Measurements from ENCODE around the gene ENTPD7.
"Not testable (repeated sequence)": the region's sequence is repeated elsewhere in the genome, so short reads cannot be mapped to it uniquely, and the experiment has no call there.

ENTPD7 gene

GRCh38 chr10:99733366-99733765 is 74.1 kb downstream of the ENTPD7 start:
- H3K36me3 ChIP-seq (ENCODE audit: insufficient read depth, low read length): peaks cover 7% of the 10 kb centered on the region; the same call in 1 of the 2 replicates
- H3K4me1 ChIP-seq (ENCODE audit: insufficient read depth, low read length): no peaks in the 10 kb centered on the region
- H3K9me3 ChIP-seq (ENCODE audit: control insufficient read depth, insufficient read depth, low read length): no peaks in the 10 kb centered on the region
- no peak overlapping the region for H3K9ac ChIP-seq (ENCODE audit: low read depth, low read length)

- H3K4me1 ChIP-seq (ENCODE audit: insufficient read depth, low read length); H3K36me3 ChIP-seq (ENCODE audit: insufficient read depth, low read length); H3K9me3 ChIP-seq (ENCODE audit: control insufficient read depth, insufficient read depth, low read length); H3K9ac ChIP-seq (ENCODE audit: low read depth, low read length): not testable (repeated sequence)
These were observed 74.8 kb downstream of the ENTPD7 start for GRCh38 chr10:99734111-99734510.

GRCh38 chr10:99740260-99740659 is 81.0 kb downstream of the ENTPD7 start:
- H3K4me1 ChIP-seq (ENCODE audit: insufficient read depth, low read length): no peaks in the 10 kb centered on the region
- H3K9ac ChIP-seq (ENCODE audit: low read depth, low read length): no peak overlapping the region
- H3K36me3 ChIP-seq (ENCODE audit: insufficient read depth, low read length): peaks cover 15% of the 10 kb centered on the region
- peaks cover 6% of the 10 kb centered on the region; the same call in 1 of the 2 replicates for H3K9me3 ChIP-seq (ENCODE audit: control insufficient read depth, insufficient read depth, low read length)

GRCh38 chr10:99740933-99741559 is 81.7 kb downstream of the ENTPD7 start:
- H3K4me1 ChIP-seq (ENCODE audit: insufficient read depth, low read length): no peaks in the 10 kb centered on the region
- H3K36me3 ChIP-seq (ENCODE audit: insufficient read depth, low read length): peaks cover 14% of the 10 kb centered on the region
- no peak overlapping the region for H3K9ac ChIP-seq (ENCODE audit: low read depth, low read length)
- H3K9me3 ChIP-seq (ENCODE audit: control insufficient read depth, insufficient read depth, low read length): peaks cover 6% of the 10 kb centered on the region; the same call in 1 of the 2 replicates

GRCh38 chr10:99742254-99742653 is 82.9 kb downstream of the ENTPD7 start:
- Histone ChIP-seq H3K9ac (ENCODE audit: low read depth, low read length) (no peak overlapping the region), H3K36me3 (ENCODE audit: insufficient read depth, low read length) (peaks cover 10% of the 10 kb centered on the region)

GRCh38 chr10:99742701-99743100 is 83.4 kb downstream of the ENTPD7 start:
- Histone ChIP-seq H3K36me3 (ENCODE audit: insufficient read depth, low read length) (peaks cover 11% of the 10 kb centered on the region), H3K9me3 (ENCODE audit: control insufficient read depth, insufficient read depth, low read length) (peaks cover 6% of the 10 kb centered on the region; the same call in 1 of the 2 replicates), H3K4me1 (ENCODE audit: insufficient read depth, low read length) (no peaks in the 10 kb centered on the region)

More at GRCh38 chr10:99742254-99742653, 82.9 kb downstream of the ENTPD7 start:
- Histone ChIP-seq H3K9me3 (ENCODE audit: control insufficient read depth, insufficient read depth, low read length) (peaks cover 6% of the 10 kb centered on the region; the same call in 1 of the 2 replicates), H3K4me1 (ENCODE audit: insufficient read depth, low read length) (no peaks in the 10 kb centered on the region)

GRCh38 chr10:99743841-99744240 is 84.5 kb downstream of the ENTPD7 start:
- peaks cover 11% of the 10 kb centered on the region for H3K36me3 ChIP-seq (ENCODE audit: insufficient read depth, low read length)

More at GRCh38 chr10:99742701-99743100, 83.4 kb downstream of the ENTPD7 start:
- H3K9ac ChIP-seq (ENCODE audit: low read depth, low read length): no peak overlapping the region

GRCh38 chr10:99746166-99746565 is 86.9 kb downstream of the ENTPD7 start:
- not testable (repeated sequence) for H3K9me3 ChIP-seq (ENCODE audit: control insufficient read depth, insufficient read depth, low read length); H3K9ac ChIP-seq (ENCODE audit: low read depth, low read length); H3K4me1 ChIP-seq (ENCODE audit: insufficient read depth, low read length)
- peaks cover 11% of the 10 kb centered on the region for H3K36me3 ChIP-seq (ENCODE audit: insufficient read depth, low read length)

More at GRCh38 chr10:99743841-99744240, 84.5 kb downstream of the ENTPD7 start:
- Histone ChIP-seq H3K4me1 (ENCODE audit: insufficient read depth, low read length) (no peaks in the 10 kb centered on the region), H3K9ac (ENCODE audit: low read depth, low read length) (no peak overlapping the region), H3K9me3 (ENCODE audit: control insufficient read depth, insufficient read depth, low read length) (peaks cover 6% of the 10 kb centered on the region; the same call in 1 of the 2 replicates)

GRCh38 chr10:99748823-99749451 is 89.6 kb downstream of the ENTPD7 start:
- Histone ChIP-seq H3K9me3 (ENCODE audit: control insufficient read depth, insufficient read depth, low read length) (no peaks in the 10 kb centered on the region), H3K36me3 (ENCODE audit: insufficient read depth, low read length) (peaks cover 3% of the 10 kb centered on the region; the same call in 1 of the 2 replicates)

GRCh38 chr10:99750641-99751040 is 91.3 kb downstream of the ENTPD7 start:
- Histone ChIP-seq H3K9ac (ENCODE audit: low read depth, low read length) (no peak overlapping the region), H3K36me3 (ENCODE audit: insufficient read depth, low read length) (peaks cover 8% of the 10 kb centered on the region), H3K9me3 (ENCODE audit: control insufficient read depth, insufficient read depth, low read length) (no peaks in the 10 kb centered on the region), H3K4me1 (ENCODE audit: insufficient read depth, low read length) (no peaks in the 10 kb centered on the region)

More at GRCh38 chr10:99748823-99749451, 89.6 kb downstream of the ENTPD7 start:
- Histone ChIP-seq H3K4me1 (ENCODE audit: insufficient read depth, low read length) (no peaks in the 10 kb centered on the region), H3K9ac (ENCODE audit: low read depth, low read length) (no peak overlapping the region)

GRCh38 chr10:99754670-99755069 is 95.4 kb downstream of the ENTPD7 start:
- Histone ChIP-seq H3K9me3 (ENCODE audit: control insufficient read depth, insufficient read depth, low read length) (no peaks in the 10 kb centered on the region), H3K9ac (ENCODE audit: low read depth, low read length) (no peak overlapping the region), H3K36me3 (ENCODE audit: insufficient read depth, low read length) (peaks cover 14% of the 10 kb centered on the region), H3K4me1 (ENCODE audit: insufficient read depth, low read length) (no peaks in the 10 kb centered on the region)
